Right lobe of liver (tissue), 6 donors: Measurements from ENCODE around the gene PPIC. TPM values are rescaled to one million over a fixed set of nuclear protein-coding genes. Genes with fewer than 3 reads are reported as not detected.

ENCODE experiments used
- ATAC-seq, 4 donors: fragments of 200-7000 bp; cut with Tn5 transposase; one replicate each; pipeline ENCODE4 v1.9.1; 2020; ENCODE audit warnings: mild to moderate bottlenecking in 4 of 4, moderate library complexity in 4 of 4
- DNase-seq, 3 donors: peaks; one replicate each; pipeline ENCODE4 v3.0.0-alpha.2; 2020
- H3K27ac ChIP-seq, 3 donors: fragments of 200-600 bp; one replicate each; pipeline ENCODE4 v1.8.0; 2022
- H3K27me3 ChIP-seq, 2 donors: fragments of 200-600 bp; one replicate each; pipeline ENCODE4 v1.8.0; 2022
- H3K36me3 ChIP-seq, 4 donors: fragments of 200-600 bp; sonication (generic) in 1 of 4; one replicate each; pipeline versions ENCODE4 v1.5.1 to v1.8.0; 2017 to 2022; ENCODE audit warnings: control low read depth in 1 of 4
- H3K4me1 ChIP-seq, 4 donors: fragments of 200-600 bp; sonication (generic) in 1 of 4; one replicate each; pipeline versions ENCODE4 v1.5.1 to v1.8.0; 2017 to 2022; ENCODE audit warnings: control low read depth in 1 of 4
- H3K4me3 ChIP-seq, 3 donors: fragments of 200-600 bp; one replicate each; pipeline ENCODE4 v1.8.0; 2022
- H3K9me3 ChIP-seq, 4 donors: fragments of 200-600 bp; sonication (generic) in 1 of 4; one replicate each; pipeline versions ENCODE4 v1.5.1 to v1.8.0; 2017 to 2022; ENCODE audit warnings: control low read depth in 1 of 4
- POLR2A ChIP-seq: fragments of 450-650 bp; IDR thresholded peaks from one replicate; pipeline ENCODE4 v1.6.1; 2017; ENCODE audit warnings: antibody characterized with exemption, mild to moderate bottlenecking
- WGBS: methylation state at CpG from one replicate; pipeline ENCODE4 v1.1.6; 2018; ENCODE audit warnings: low coverage, low lambda C conversion rate; ENCODE audit not compliant: insufficient coverage; ENCODE audit errors: missing lambda C conversion rate; 5-methylcytosine and 5-hydroxymethylcytosine counted together
- intact Hi-C, 2 donors: fragments of 100-400 bp; cut with DNase I; formaldehyde crosslinking; loops; one replicate each; pipeline versions ENCODE4 v1.11.2 to v1.14.1; 2022
- total RNA-seq, 6 experiments: library from RNA; depleted of rRNA in 2 of 6; stranded (reverse); fragments of >200 nt in 2 of 6; fragmentation: NEBNext Ultra II Directional in 3 of 6; extraction: Animal tissue kit (Norgen Biotek cat#: 25700) in 3 of 6; gene quantifications; one replicate each; pipeline versions ENCODE4 v1.1.0 to v1.2.4, GENCODE V29; 2016 to 2023
- TF ChIP-seq, protein P1 (sequence below), 4 donors: fragments of 200-600 bp in 3 of 4; fragments of 450-650 bp in 1 of 4; IDR thresholded peaks; one replicate each; pipeline versions ENCODE4 v1.5.1 to v1.8.0; 2016 to 2022; ENCODE audit warnings: antibody characterized with exemption in 4 of 4, mild to moderate bottlenecking in 2 of 4
- donor health status: DM: no; HTN: yes; CAD: no.
- donor health status: DM: no; HTN: no; CAD: no.
- donor health status: DM: no; HTN: no; CAD: no.
- donor health status: DM: no; HTN: yes; CAD: no.
- donor health status: DM: no; HTN: yes; CAD: no.

Gene PPIC
- total RNA-seq, 6 experiments from 2014 or later, result 9.7 to 21.7 (median 16.9) TPM

DNA sequence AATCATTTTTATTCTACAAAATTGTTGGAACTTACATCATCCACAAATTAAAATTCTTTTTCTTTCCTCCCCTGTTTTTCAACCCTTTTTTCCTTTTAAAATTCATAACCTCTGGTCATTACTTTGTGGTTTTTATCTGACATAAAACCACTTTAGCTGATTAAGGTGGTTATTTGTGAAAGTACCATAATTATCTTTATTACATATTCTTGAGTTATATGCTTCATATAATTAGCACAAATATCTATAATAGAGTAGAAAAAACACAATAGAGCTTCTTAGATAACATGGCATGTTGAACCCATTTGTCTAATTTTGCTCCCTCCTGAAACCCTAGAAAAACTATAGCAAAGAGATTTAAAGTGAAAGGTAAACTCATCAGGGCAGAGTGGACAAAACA is 22.9 kb upstream of the PPIC start:
- Histone ChIP-seq H3K4me1 (peaks cover 0 to 3% (median 0%) of the 10 kb centered on the region in 4 donors), H3K9me3 (no peaks in the 10 kb centered on the region), H3K36me3 (no peaks in the 10 kb centered on the region), H3K27me3 (no peaks in the 10 kb centered on the region), H3K4me3 (no peak overlapping the region), H3K27ac (no peak overlapping the region)
- DNase-seq (no peak), ATAC-seq (no peak)
- intact Hi-C loops, result no loop called here
- TF ChIP-seq, protein P1, sequence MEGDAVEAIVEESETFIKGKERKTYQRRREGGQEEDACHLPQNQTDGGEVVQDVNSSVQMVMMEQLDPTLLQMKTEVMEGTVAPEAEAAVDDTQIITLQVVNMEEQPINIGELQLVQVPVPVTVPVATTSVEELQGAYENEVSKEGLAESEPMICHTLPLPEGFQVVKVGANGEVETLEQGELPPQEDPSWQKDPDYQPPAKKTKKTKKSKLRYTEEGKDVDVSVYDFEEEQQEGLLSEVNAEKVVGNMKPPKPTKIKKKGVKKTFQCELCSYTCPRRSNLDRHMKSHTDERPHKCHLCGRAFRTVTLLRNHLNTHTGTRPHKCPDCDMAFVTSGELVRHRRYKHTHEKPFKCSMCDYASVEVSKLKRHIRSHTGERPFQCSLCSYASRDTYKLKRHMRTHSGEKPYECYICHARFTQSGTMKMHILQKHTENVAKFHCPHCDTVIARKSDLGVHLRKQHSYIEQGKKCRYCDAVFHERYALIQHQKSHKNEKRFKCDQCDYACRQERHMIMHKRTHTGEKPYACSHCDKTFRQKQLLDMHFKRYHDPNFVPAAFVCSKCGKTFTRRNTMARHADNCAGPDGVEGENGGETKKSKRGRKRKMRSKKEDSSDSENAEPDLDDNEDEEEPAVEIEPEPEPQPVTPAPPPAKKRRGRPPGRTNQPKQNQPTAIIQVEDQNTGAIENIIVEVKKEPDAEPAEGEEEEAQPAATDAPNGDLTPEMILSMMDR (IDR thresholded peaks at IDR 0.05), result no peak
- no peak for TF ChIP-seq POLR2A

DNA sequence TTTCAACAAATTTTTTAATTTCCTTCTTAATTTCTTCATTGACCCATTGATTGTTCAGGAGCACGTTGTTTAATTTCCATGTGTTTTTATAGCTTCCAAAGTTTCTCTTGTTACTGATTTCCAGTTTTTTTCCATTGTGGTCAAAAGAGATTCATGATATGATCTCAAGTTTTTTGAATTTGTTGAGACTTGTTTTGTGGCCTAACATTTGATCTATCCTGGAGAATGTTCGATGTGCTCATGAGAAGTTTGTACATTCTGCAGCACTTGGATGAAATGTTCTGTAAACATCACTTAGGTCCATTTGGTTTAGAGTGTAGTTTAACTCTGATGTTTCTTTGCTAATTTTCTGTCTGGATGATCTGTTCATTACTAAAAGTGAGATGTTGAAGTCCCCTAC is 14.7 kb upstream of the PPIC start:
- no peak overlapping the region for H3K4me3 ChIP-seq
- H3K27me3 ChIP-seq, result no peaks in the 10 kb centered on the region
- H3K4me1 ChIP-seq, result no peaks in the 10 kb centered on the region
- intact Hi-C loops, result no loop called here
- DNase-seq (no peak), ATAC-seq (no peak)
- WGBS, result 88% methylated on average over 2 of the region's 2 CpGs
- H3K36me3 ChIP-seq, result no peaks in the 10 kb centered on the region
- no peak for TF ChIP-seq POLR2A
- TF ChIP-seq, protein P1 (IDR thresholded peaks at IDR 0.05), result no peak
- no peaks in the 10 kb centered on the region for H3K9me3 ChIP-seq
- no peak overlapping the region for H3K27ac ChIP-seq

DNA sequence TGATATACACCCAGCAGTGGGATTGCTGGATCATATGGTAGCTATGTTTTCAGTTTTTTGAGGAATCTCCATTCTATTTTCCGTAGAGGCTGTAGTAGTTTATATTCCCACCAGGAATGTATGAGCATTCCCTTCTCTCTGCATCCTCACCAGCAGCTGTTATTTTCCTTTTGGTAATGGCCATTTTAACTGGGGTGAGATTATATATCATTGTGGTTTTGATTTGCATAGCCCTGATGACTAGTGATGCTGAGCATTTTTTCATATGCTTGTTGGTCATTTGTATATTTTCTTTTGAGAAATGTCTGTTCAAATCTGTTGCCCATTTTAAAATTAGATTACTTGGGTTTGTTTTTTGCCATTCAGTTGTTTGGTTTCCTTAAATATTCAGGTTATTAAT is 11.2 kb upstream of the PPIC start:
- intact Hi-C loops, result no loop called here
- DNase-seq (no peak), ATAC-seq (no peak)
- H3K9me3 ChIP-seq, result no peaks in the 10 kb centered on the region
- H3K27ac ChIP-seq, result no peak overlapping the region
- no peak for TF ChIP-seq POLR2A
- TF ChIP-seq, protein P1 (IDR thresholded peaks at IDR 0.05), result no peak
- no peaks in the 10 kb centered on the region for H3K27me3 ChIP-seq
- H3K4me1 ChIP-seq, result no peaks in the 10 kb centered on the region
- no peaks in the 10 kb centered on the region for H3K36me3 ChIP-seq
- WGBS, result 82% methylated on average over 1 of the region's 1 CpG
- H3K4me3 ChIP-seq, result no peak overlapping the region

DNA sequence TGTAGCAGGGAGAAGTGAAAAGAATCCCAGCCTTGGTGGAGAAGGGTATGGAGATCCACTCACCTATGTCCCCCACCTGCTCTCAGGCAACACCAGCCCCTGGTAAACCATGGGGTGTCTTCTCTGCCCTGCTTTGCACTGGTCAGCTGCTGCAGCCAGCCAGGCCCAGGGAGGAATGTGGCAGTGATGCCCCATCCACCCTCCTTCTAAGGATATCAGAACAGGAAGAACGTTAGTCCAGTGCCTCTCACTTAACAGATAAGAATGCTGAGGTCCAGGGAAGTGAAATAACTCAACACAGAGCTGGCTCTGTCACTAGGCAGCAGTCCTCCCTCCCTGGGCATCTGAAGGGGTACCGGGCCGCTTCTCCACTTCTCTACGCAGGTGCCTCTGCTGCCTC is 9.7 kb upstream of the PPIC start:
- Histone ChIP-seq H3K36me3 (no peaks in the 10 kb centered on the region), H3K27me3 (no peaks in the 10 kb centered on the region), H3K4me1 (no peaks in the 10 kb centered on the region), H3K27ac (no peak overlapping the region), H3K9me3 (no peaks in the 10 kb centered on the region), H3K4me3 (no peak overlapping the region)
- ATAC-seq, result no peak
- TF ChIP-seq, protein P1 (IDR thresholded peaks at IDR 0.05), result no peak
- no peak for TF ChIP-seq POLR2A
- DNase-seq, result no peak
- intact Hi-C loops, result no loop called here
- 88% methylated on average over 4 of the region's 4 CpGs for WGBS

DNA sequence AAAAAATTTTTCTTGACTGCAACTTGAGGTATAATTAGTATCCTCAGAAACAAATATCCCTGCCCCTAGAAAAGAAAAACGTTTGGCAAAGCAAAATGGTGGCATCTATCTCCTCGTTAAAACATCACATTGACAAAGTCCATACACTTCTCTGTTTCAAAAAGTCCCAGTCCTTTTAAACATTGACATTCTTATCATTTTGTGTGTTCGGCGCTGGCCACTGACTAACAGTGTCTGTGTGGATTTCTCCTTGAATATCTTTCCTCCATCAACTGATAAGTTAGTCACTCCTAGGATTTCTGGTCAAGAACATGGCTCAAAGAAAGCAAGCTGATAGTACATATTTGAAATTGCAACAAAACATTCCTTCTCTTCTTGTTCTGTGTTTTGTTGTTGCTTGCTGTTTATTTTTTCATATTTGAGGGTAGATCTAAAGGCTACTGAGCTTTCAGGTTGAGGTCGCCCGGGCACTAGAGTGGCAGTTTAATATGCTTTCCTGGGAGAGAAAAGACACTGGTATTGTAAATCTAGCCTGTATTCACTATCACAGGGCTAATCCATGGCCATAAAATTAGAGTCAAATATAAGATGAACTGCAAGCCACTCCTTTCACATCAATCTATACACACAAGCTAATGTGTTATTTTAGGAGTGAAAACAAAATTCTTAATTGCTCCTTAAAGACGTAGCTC is 8.5 kb upstream of the PPIC start:
- Histone ChIP-seq H3K4me1 (no peaks in the 10 kb centered on the region), H3K27ac (no peak overlapping the region), H3K4me3 (no peak overlapping the region), H3K27me3 (no peaks in the 10 kb centered on the region), H3K36me3 (no peaks in the 10 kb centered on the region), H3K9me3 (no peaks in the 10 kb centered on the region)
- ATAC-seq (no peak), DNase-seq (no peak)
- WGBS, result 81% methylated on average over 7 of the region's 7 CpGs
- TF ChIP-seq, protein P1 (IDR thresholded peaks at IDR 0.05), result no peak
- intact Hi-C loops, result no loop called here
